ENCODE data around the gene ARHGAP24.

Gene ARHGAP24

GRCh38 chr4:85457752-85458467, 17.0 kb upstream of the ARHGAP24 start:
- TF ChIP-seq CTCF (conservative IDR thresholded peaks at IDR 0.05) (no peak), ZFX (IDR thresholded peaks at IDR 0.05) (no peak)
- H3K27ac ChIP-seq = no peak overlapping the region

- TF ChIP-seq CTCF (conservative IDR thresholded peaks at IDR 0.05) (no peak), ZFX (IDR thresholded peaks at IDR 0.05) (no peak)
- H3K27ac ChIP-seq = no peak overlapping the region
Observed at GRCh38 chr4:85459736-85460135, 15.2 kb upstream of the ARHGAP24 start.

GRCh38 chr4:85474356-85474755, 594 bp upstream of the ARHGAP24 start:
- H3K27ac ChIP-seq = no peak overlapping the region
- TF ChIP-seq CTCF (conservative IDR thresholded peaks at IDR 0.05) (no peak), ZFX (IDR thresholded peaks at IDR 0.05) (no peak)

- H3K27ac ChIP-seq = no peak overlapping the region
- TF ChIP-seq CTCF (conservative IDR thresholded peaks at IDR 0.05) (no peak), ZFX (IDR thresholded peaks at IDR 0.05) (no peak)
Observed at GRCh38 chr4:85475631-85476233, 782 bp downstream of the ARHGAP24 start.

- TF ChIP-seq CTCF (conservative IDR thresholded peaks at IDR 0.05) (no peak), ZFX (IDR thresholded peaks at IDR 0.05) (no peak)
- H3K27ac ChIP-seq = no peak overlapping the region
Observed at GRCh38 chr4:85476381-85476780, 1.4 kb downstream of the ARHGAP24 start.

GRCh38 chr4:85477534-85477933, 2.6 kb downstream of the ARHGAP24 start:
- no peak for TF ChIP-seq CTCF (conservative IDR thresholded peaks at IDR 0.05)
- no peak for TF ChIP-seq ZFX (IDR thresholded peaks at IDR 0.05)
- H3K27ac ChIP-seq = no peak overlapping the region

GRCh38 chr4:85478576-85478975, 3.6 kb downstream of the ARHGAP24 start:
- no peak for TF ChIP-seq CTCF (conservative IDR thresholded peaks at IDR 0.05)
- no peak for TF ChIP-seq ZFX (IDR thresholded peaks at IDR 0.05)
- H3K27ac ChIP-seq = no peak overlapping the region
